Naive thymus-derived CD8-positive, alpha-beta T cell (primary cell): ENCODE results near the gene MAL. TPM values are rescaled to one million over a fixed set of nuclear protein-coding genes. Genes with fewer than 3 reads are reported as not detected.
A peak's percentile ranks its signal among the peaks of the same experiment; 100 is the strongest.

Experiments used
- ATAC-seq, 2 donors: fragments of 150-1000 bp; cut with Tn5 transposase in 1 of 2; sonication (Bioruptor Pico), chemical (Tn5 transposase) in 1 of 2; 1 replicate in 1 of 2; 2 replicates in 1 of 2; pipeline ENCODE4 v1.10.0; 2021; ENCODE audit warnings: mild to moderate bottlenecking in 2 of 2, moderate library complexity in 2 of 2
- POLR2A ChIA-PET: fragments of 350-600 bp; sonication (Branson Sonifier 250); formaldehyde crosslinking; loops from one replicate; lab custom pipeline; 2021; ENCODE audit warnings: antibody characterized with exemption; lab: Charles Lee
- DNase-seq, 10 donors: peaks; one replicate each; pipeline versions ENCODE4 v3.0.0 to v3.0.0-alpha.2; 2020 to 2022
- H3K27ac Mint-ChIP-seq, 10 donors: one replicate each; pipeline ENCODE4 v1.8.0; 2020 to 2022; ENCODE audit warnings: mild to moderate bottlenecking in 10 of 10, mixed read lengths in 10 of 10, moderate library complexity in 4 of 10, inconsistent platforms in 1 of 10
- H3K27me3 Mint-ChIP-seq, 5 donors: one replicate each; pipeline ENCODE4 v1.8.0; 2021 to 2022; ENCODE audit warnings: mixed read lengths in 5 of 5
- H3K36me3 Mint-ChIP-seq, 3 donors: one replicate each; pipeline ENCODE4 v1.8.0; 2020 to 2022; ENCODE audit warnings: mixed read lengths in 3 of 3, mild to moderate bottlenecking in 2 of 3, inconsistent platforms in 1 of 3
- H3K4me1 Mint-ChIP-seq, 4 donors: one replicate each; pipeline ENCODE4 v1.8.0; 2021 to 2022; ENCODE audit warnings: mixed read lengths in 4 of 4
- H3K4me3 Mint-ChIP-seq, 10 donors: one replicate each; pipeline ENCODE4 v1.8.0; 2020 to 2022; ENCODE audit warnings: mild to moderate bottlenecking in 10 of 10, mixed read lengths in 10 of 10, moderate library complexity in 6 of 10, inconsistent platforms in 1 of 10
- H3K9me3 Mint-ChIP-seq, 9 donors: one replicate each; pipeline ENCODE4 v1.8.0; 2020 to 2022; ENCODE audit warnings: mixed read lengths in 9 of 9, mild to moderate bottlenecking in 3 of 9, inconsistent platforms in 1 of 9, moderate library complexity in 1 of 9
- polyA plus RNA-seq, 3 donors: library from polyadenylated mRNA; unstranded; fragments of 300-500 nt; fragmentation: Illumina TruSeq; gene quantifications; one replicate each; pipeline ENCODE4 v1.2.3, GENCODE V29; 2021
- total RNA-seq, 8 experiments: library from RNA in 2 of 8; stranded (reverse) in 2 of 8; gene quantifications; one replicate each; pipeline ENCODE4 v1.2.3 and lab custom pipeline; 2021 to 2026

The MAL gene
- total and polyA plus RNA-seq, 5 experiments from 2014 or later: 116 to 284 (median 158) TPM

GRCh38 chr2:95054016-95054415 is 28.5 kb downstream of the MAL start:
- ATAC-seq (peak; percentile 27 to 29), DNase-seq (peak in 2 of 10 donors; percentile 37 to 38)
- POLR2A ChIA-PET: interaction anchor here (1.2 to 20.2 kb wide), 10 partner anchors 10 to 106 kb away, joined by 3 to 537 read pairs (median 7); partner anchors contain the start of genes MAL, MRPS5 and ZNF514
- Mint-ChIP-seq H3K9me3 (no peaks in the 10 kb centered on the region), H3K4me1 (peaks cover 41 to 76% (median 68%) of the 10 kb centered on the region in 4 donors), H3K27ac (peak overlapping the region; percentile 88 to 96 (median 94)), H3K36me3 (peaks cover 0 to 39% (median 6%) of the 10 kb centered on the region in 3 donors), H3K4me3 (peak overlapping the region in 9 of 10 donors; percentile 11 to 78 (median 48)), H3K27me3 (no peaks in the 10 kb centered on the region)

GRCh38 chr2:95055262-95055661 is 29.8 kb downstream of the MAL start:
- POLR2A ChIA-PET: interaction anchor here (1.2 to 20.2 kb wide), 6 partner anchors 9 to 31 kb away, joined by 3 to 537 read pairs (median 43); partner anchors contain the start of gene MAL
- Mint-ChIP-seq H3K9me3 (no peaks in the 10 kb centered on the region), H3K27me3 (no peaks in the 10 kb centered on the region), H3K4me3 (peak overlapping the region in 5 of 10 donors; percentile 27 to 66 (median 48)), H3K27ac (peak overlapping the region in 9 of 10 donors; percentile 41 to 96 (median 83)), H3K4me1 (peaks cover 43 to 75% (median 63%) of the 10 kb centered on the region in 4 donors), H3K36me3 (peaks cover 0 to 31% (median 6%) of the 10 kb centered on the region in 3 donors)
- no peak for DNase-seq
- no peak for ATAC-seq

DNA sequence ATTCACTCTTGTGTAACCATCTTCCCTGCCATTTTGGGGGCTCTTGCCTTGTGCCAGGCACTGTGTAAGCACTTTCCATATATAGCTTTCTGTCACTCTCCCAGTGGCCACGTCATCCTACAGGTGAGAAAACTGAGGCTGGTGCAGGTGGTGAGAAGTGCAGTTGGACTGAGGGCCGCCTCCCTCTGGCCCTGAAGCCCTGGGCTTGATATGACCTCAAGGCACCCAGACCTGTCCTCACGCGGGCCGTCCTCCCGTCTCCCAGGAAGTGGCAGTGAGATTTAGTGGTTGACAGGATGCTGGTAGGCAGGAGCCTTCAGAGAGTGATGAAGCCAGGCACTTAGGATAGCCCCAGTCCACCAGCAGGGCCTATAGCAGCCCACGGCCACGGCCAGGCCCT is 30.5 kb downstream of the MAL start:
- peaks cover 0 to 24% (median 6%) of the 10 kb centered on the region in 3 donors for H3K36me3 Mint-ChIP-seq
- H3K4me1 Mint-ChIP-seq: peaks cover 41 to 69% (median 59%) of the 10 kb centered on the region in 4 donors
- no peaks in the 10 kb centered on the region for H3K9me3 Mint-ChIP-seq
- peak overlapping the region in 7 of 10 donors; percentile 11 to 44 (median 23) for H3K4me3 Mint-ChIP-seq
- no peak for DNase-seq
- ATAC-seq: peak; percentile 26 to 33
- H3K27me3 Mint-ChIP-seq: no peaks in the 10 kb centered on the region
- POLR2A ChIA-PET: interaction anchor here (0.8 to 20.2 kb wide), 6 partner anchors 8 to 32 kb away, joined by 3 to 537 read pairs (median 43); partner anchors contain the start of gene MAL
- H3K27ac Mint-ChIP-seq: peak overlapping the region; percentile 24 to 96 (median 80)

GRCh38 chr2:95056461-95057459 is 31.3 kb downstream of the MAL start:
- H3K9me3 Mint-ChIP-seq: no peaks in the 10 kb centered on the region
- peaks cover 38 to 67% (median 59%) of the 10 kb centered on the region in 4 donors for H3K4me1 Mint-ChIP-seq
- POLR2A ChIA-PET: interaction anchor here (0.8 to 20.2 kb wide), 5 partner anchors 7 to 32 kb away, joined by 3 to 537 read pairs (median 57); partner anchors contain the start of gene MAL
- no peak for ATAC-seq
- peak overlapping the region in 8 of 10 donors; percentile 25 to 94 (median 76) for H3K27ac Mint-ChIP-seq
- H3K4me3 Mint-ChIP-seq: peak overlapping the region in 4 of 10 donors; percentile 15 to 27 (median 24)
- H3K36me3 Mint-ChIP-seq: peaks cover 0 to 17% (median 6%) of the 10 kb centered on the region in 3 donors
- no peak for DNase-seq
- no peaks in the 10 kb centered on the region for H3K27me3 Mint-ChIP-seq

- no peak for DNase-seq
- Mint-ChIP-seq H3K4me3 (peak overlapping the region in 1 of 10 donors; percentile 34), H3K9me3 (no peaks in the 10 kb centered on the region), H3K36me3 (peaks cover 0 to 8% (median 4%) of the 10 kb centered on the region in 3 donors), H3K27ac (peak overlapping the region in 5 of 10 donors; percentile 1 to 75 (median 56)), H3K4me1 (peaks cover 40 to 67% (median 60%) of the 10 kb centered on the region in 4 donors), H3K27me3 (no peaks in the 10 kb centered on the region)
- ATAC-seq: no peak
- POLR2A ChIA-PET: interaction anchor here (2.0 to 20.2 kb wide), 4 partner anchors 19 to 35 kb away, joined by 7 to 537 read pairs (median 144); partner anchors contain the start of gene MAL
These were observed 32.2 kb downstream of the MAL start for GRCh38 chr2:95057535-95058370.

DNA sequence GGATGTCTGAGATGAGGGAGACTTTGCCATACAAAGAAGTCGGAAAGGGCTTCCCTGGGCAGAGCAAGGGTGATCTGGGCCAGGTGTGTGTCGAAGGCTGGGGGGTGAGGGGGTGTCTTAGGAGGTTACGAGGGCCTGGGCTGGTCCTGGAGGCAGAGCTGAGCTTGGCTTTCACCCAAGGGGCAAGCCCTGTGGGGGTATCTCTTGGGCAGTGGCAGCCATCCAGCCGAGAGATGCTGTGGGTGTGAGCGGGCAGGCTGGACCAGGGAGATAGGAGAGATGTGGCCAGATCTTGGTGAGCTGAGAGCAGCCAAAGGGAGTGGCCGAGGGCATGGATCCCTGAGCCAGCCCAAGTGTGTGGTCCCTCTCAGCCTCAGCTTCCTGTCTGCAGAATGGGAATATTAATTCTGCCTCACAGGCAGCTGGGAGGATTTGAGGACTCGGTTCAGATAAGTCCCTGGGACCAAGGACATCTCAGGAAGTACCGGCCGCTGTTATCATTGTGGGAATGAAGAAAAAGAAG is 33.0 kb downstream of the MAL start:
- H3K4me3 Mint-ChIP-seq: peak overlapping the region in 2 of 10 donors; percentile 34 to 41
- no peak for ATAC-seq
- peak overlapping the region in 8 of 10 donors; percentile 12 to 75 (median 54) for H3K27ac Mint-ChIP-seq
- no peaks in the 10 kb centered on the region for H3K27me3 Mint-ChIP-seq
- POLR2A ChIA-PET: interaction anchor here (2.0 to 20.2 kb wide), 3 partner anchors 18 to 36 kb away, joined by 7 to 537 read pairs (median 54); partner anchors contain the start of gene MAL
- peaks cover 0 to 3% (median 2%) of the 10 kb centered on the region in 3 donors for H3K36me3 Mint-ChIP-seq
- no peak for DNase-seq
- H3K4me1 Mint-ChIP-seq: peaks cover 39 to 67% (median 60%) of the 10 kb centered on the region in 4 donors
- no peaks in the 10 kb centered on the region for H3K9me3 Mint-ChIP-seq

GRCh38 chr2:95058989-95059641 is 33.6 kb downstream of the MAL start:
- no peaks in the 10 kb centered on the region for H3K27me3 Mint-ChIP-seq
- no peaks in the 10 kb centered on the region for H3K36me3 Mint-ChIP-seq
- no peak for DNase-seq
- peaks cover 42 to 67% (median 60%) of the 10 kb centered on the region in 4 donors for H3K4me1 Mint-ChIP-seq
- H3K27ac Mint-ChIP-seq: peak overlapping the region in 4 of 10 donors; percentile 24 to 70 (median 38)
- POLR2A ChIA-PET: interaction anchor here (0.9 to 20.2 kb wide), 4 partner anchors 9 to 36 kb away, joined by 3 to 537 read pairs (median 30); partner anchors contain the start of gene MAL
- no peak overlapping the region for H3K4me3 Mint-ChIP-seq
- H3K9me3 Mint-ChIP-seq: no peaks in the 10 kb centered on the region
- ATAC-seq: no peak

DNA sequence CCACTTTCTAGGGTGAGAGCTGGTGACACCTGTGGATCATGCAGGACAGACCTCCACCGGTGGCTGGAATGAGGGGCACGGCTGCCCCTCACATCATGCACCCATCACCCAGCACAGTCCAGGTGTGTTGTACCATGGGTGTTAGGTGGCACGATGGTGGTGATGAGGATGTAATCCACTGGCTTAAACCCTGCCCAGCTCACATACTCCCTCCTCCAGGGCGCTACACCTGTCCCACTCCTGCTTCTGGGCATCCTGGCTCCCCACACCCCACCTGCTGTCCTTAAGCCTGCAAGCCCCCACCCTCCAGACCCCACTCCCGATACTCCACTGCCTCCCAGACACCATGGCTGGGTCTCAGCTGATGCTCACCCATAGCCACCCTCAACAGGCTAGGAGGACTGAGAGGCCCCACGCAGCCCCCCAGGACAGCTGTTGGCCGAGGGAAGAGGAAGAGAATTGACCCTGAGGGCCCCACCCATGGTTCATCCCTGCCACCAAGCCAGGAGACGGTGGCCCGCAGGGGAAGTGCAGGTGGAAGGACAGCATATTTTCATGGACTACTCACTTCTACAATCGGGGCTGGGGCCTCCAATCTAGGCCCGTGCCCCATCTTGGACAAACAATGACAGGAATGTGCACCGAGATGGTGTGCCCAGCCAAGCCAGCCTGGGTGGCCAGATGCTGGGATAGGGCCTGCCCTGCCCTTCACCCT is 34.3 kb downstream of the MAL start:
- DNase-seq: no peak
- Mint-ChIP-seq H3K9me3 (no peaks in the 10 kb centered on the region), H3K36me3 (no peaks in the 10 kb centered on the region), H3K27me3 (no peaks in the 10 kb centered on the region), H3K4me3 (no peak overlapping the region), H3K27ac (peak overlapping the region in 4 of 10 donors; percentile 24 to 94 (median 48)), H3K4me1 (peaks cover 38 to 62% (median 56%) of the 10 kb centered on the region in 4 donors)
- POLR2A ChIA-PET: interaction anchor here (0.9 to 20.2 kb wide), 4 partner anchors 8 to 37 kb away, joined by 3 to 537 read pairs (median 30); partner anchors contain the start of gene MAL
- ATAC-seq: no peak

DNA sequence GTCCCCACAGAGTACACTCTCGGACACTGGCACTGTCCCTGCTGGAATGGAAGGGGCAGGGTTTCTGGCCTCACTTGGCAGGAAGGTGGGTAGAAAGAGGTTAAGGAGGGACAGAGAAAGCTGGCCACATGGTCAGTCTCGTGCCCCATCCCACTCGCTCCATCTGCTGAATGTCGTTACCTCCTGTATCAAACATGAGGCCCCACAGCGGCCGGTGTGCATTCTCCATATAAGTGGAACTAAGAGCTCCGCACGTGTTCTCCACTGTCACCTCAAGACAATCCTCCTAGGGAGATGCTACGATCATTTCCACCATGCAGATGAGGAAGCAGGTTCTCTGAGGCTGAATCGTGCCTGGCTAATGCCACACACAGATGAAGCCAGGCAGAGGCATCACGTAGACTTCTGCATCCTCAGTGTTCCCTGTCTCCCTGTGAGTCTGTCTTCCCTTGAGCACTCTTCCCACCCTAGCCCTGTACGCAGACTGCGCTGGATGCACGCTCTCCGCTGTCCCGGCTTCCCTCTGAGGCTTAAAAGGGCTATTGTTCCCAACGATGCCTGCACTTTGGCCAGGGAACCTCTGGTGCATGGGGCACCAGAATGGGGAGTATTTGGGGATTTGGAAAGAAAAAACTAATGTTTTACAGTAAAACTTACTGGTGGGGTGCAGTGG is 35.1 kb downstream of the MAL start:
- Mint-ChIP-seq H3K4me3 (no peak overlapping the region), H3K4me1 (peaks cover 32 to 54% (median 48%) of the 10 kb centered on the region in 4 donors), H3K9me3 (no peaks in the 10 kb centered on the region), H3K27me3 (no peaks in the 10 kb centered on the region), H3K36me3 (no peaks in the 10 kb centered on the region), H3K27ac (peak overlapping the region in 7 of 10 donors; percentile 4 to 94 (median 69))
- POLR2A ChIA-PET: interaction anchor here (0.7 to 20.2 kb wide), 4 partner anchors 7 to 35 kb away, joined by 3 to 537 read pairs (median 56); partner anchors contain the start of gene MAL
- ATAC-seq: no peak
- DNase-seq: no peak

DNA sequence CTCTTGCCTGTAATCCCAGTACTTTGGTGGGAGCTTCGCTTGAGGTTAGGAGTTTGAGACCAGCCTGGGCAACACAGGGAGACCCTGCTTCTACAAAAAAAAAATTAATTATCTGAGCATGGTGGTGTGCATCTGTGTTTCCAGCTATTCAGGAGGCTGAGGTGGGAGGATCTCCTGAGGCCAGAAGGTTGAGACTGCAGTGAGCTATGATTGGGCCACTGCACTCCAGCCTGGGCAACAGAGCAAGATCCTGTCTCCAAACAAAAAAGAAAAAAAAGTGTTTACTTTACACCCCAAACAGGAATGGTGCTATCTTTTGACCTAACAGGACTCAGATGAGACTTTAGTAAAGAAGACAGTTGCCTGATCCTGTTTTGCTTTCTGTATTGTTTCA is 35.6 kb downstream of the MAL start:
- DNase-seq (no peak), ATAC-seq (no peak)
- POLR2A ChIA-PET: interaction anchor here (0.7 to 20.2 kb wide), 4 partner anchors 7 to 36 kb away, joined by 3 to 537 read pairs (median 56); partner anchors contain the start of gene MAL
- H3K36me3 Mint-ChIP-seq: no peaks in the 10 kb centered on the region
- H3K9me3 Mint-ChIP-seq: no peaks in the 10 kb centered on the region
- peak overlapping the region in 8 of 10 donors; percentile 20 to 94 (median 78) for H3K27ac Mint-ChIP-seq
- peak overlapping the region in 2 of 10 donors; percentile 20 to 49 for H3K4me3 Mint-ChIP-seq
- peaks cover 27 to 49% (median 43%) of the 10 kb centered on the region in 4 donors for H3K4me1 Mint-ChIP-seq
- no peaks in the 10 kb centered on the region for H3K27me3 Mint-ChIP-seq
